GM23338 (cell line): Measurements from ENCODE around the gene SLC2A1. TPM values are rescaled to one million over a fixed set of nuclear protein-coding genes. Genes with fewer than 3 reads are reported as not detected.

Source experiments
- ATAC-seq: fragments of 200-7000 bp; cut with Tn5 transposase; 3 replicates; pipeline ENCODE4 v1.9.1; 2020
- DNase-seq: peaks from one replicate; pipeline ENCODE4 v3.0.0-alpha.2; 2015; ENCODE audit warnings: low spot score
- H2AFZ ChIP-seq: fragments of 200-600 bp; sonication (generic); 2 replicates; pipeline ENCODE4 v1.8.0; 2016; ENCODE audit warnings: antibody characterized with exemption, mild to moderate bottlenecking, moderate library complexity
- H3F3A ChIP-seq: fragments of 200-600 bp; sonication (generic); replicated peaks from 2 replicates; pipeline ENCODE4 v1.8.0; 2017; ENCODE audit warnings: antibody characterized with exemption, mixed run types, low read depth
- H3K27ac ChIP-seq: fragments of 200-600 bp; sonication (generic); 2 replicates; pipeline ENCODE4 v1.6.1; 2016; ENCODE audit warnings: low read depth
- H3K27me3 ChIP-seq: fragments of 200-600 bp; sonication (generic); 2 replicates; pipeline ENCODE4 v1.8.0; 2016; ENCODE audit warnings: mild to moderate bottlenecking, mixed run types, moderate library complexity; ENCODE audit not compliant: insufficient read depth
- H3K36me3 ChIP-seq: fragments of 200-600 bp; sonication (generic); 2 replicates; pipeline ENCODE4 v1.8.0; 2016; ENCODE audit warnings: mild to moderate bottlenecking; ENCODE audit not compliant: insufficient read depth
- H3K4me1 ChIP-seq: fragments of 200-600 bp; sonication (generic); 2 replicates; pipeline ENCODE4 v1.8.0; 2016; ENCODE audit warnings: mild to moderate bottlenecking, moderate library complexity; ENCODE audit not compliant: insufficient read depth
- H3K4me2 ChIP-seq: fragments of 200-600 bp; sonication (generic); 2 replicates; pipeline ENCODE4 v1.7.1; 2017; ENCODE audit warnings: mixed run types
- H3K4me3 ChIP-seq: fragments of 200-600 bp; sonication (generic); 2 replicates; pipeline ENCODE4 v1.6.1; 2016; ENCODE audit warnings: mixed run types
- H3K79me2 ChIP-seq: fragments of 200-600 bp; sonication (generic); replicated peaks from 2 replicates; pipeline ENCODE4 v1.8.0; 2017; ENCODE audit warnings: mild to moderate bottlenecking; ENCODE audit not compliant: insufficient read depth
- H3K9me2 ChIP-seq: fragments of 200-600 bp; sonication (generic); 2 replicates; pipeline ENCODE4 v1.8.0; 2017; ENCODE audit not compliant: insufficient read depth
- H4K20me1 ChIP-seq: fragments of 200-600 bp; sonication (generic); replicated peaks from 2 replicates; pipeline ENCODE4 v1.8.0; 2017; ENCODE audit warnings: mild to moderate bottlenecking; ENCODE audit not compliant: insufficient read depth
- H3K27ac Mint-ChIP-seq: 2 replicates; pipeline ENCODE4 v1.8.0; 2020; ENCODE audit warnings: inconsistent platforms, mild to moderate bottlenecking, moderate library complexity, mixed read lengths
- H3K27me3 Mint-ChIP-seq: 3 replicates; pipeline ENCODE4 v1.8.0; 2022; ENCODE audit warnings: low read depth, mild to moderate bottlenecking, moderate library complexity, mixed read lengths, inconsistent platforms; ENCODE audit not compliant: insufficient read depth, poor library complexity
- H3K36me3 Mint-ChIP-seq: 3 replicates; pipeline ENCODE4 v1.8.0; 2021; ENCODE audit warnings: low read depth, mild to moderate bottlenecking, inconsistent platforms, moderate library complexity, mixed read lengths
- H3K4me1 Mint-ChIP-seq: 3 replicates; pipeline ENCODE4 v1.8.0; 2020; ENCODE audit warnings: mild to moderate bottlenecking, inconsistent platforms, mixed read lengths
- H3K4me3 Mint-ChIP-seq: 3 replicates; pipeline ENCODE4 v1.8.0; 2021; ENCODE audit warnings: moderate library complexity, mild to moderate bottlenecking, inconsistent platforms, mixed read lengths
- H3K9me3 Mint-ChIP-seq: 3 replicates; pipeline ENCODE4 v1.8.0; 2020; ENCODE audit warnings: moderate library complexity, mild to moderate bottlenecking, inconsistent platforms, mixed read lengths
- CREB1 ChIP-seq: fragments of 250-450 bp; sonication (Bioruptor Pico); IDR thresholded peaks from 2 replicates; pipeline ENCODE4 v1.5.0; 2020; ENCODE audit warnings: low read depth, mild to moderate bottlenecking, moderate library complexity
- ZNF114 ChIP-seq: fragments of 250-450 bp; sonication (Bioruptor Pico); IDR thresholded peaks from 2 replicates; pipeline ENCODE4 v1.5.0; 2020; ENCODE audit warnings: mild to moderate bottlenecking, moderate library complexity
- ZNF331 ChIP-seq: fragments of 250-450 bp; sonication (Bioruptor Pico); IDR thresholded peaks from 2 replicates; pipeline ENCODE4 v1.5.0; 2020; ENCODE audit warnings: low read depth, mild to moderate bottlenecking, moderate library complexity
- ZNF462 ChIP-seq: fragments of 250-450 bp; sonication (Bioruptor Pico); IDR thresholded peaks from 2 replicates; pipeline ENCODE4 v1.5.0; 2020; ENCODE audit warnings: mild to moderate bottlenecking, moderate library complexity
- polyA plus RNA-seq: library from polyadenylated mRNA; unstranded; fragments of >200 nt; fragmentation: Nextera tagmentation; extraction: Ambion mirVana; gene quantifications from 2 replicates; pipeline ENCODE4 v1.2.1, GENCODE V29; 2016
- total RNA-seq: library from RNA; depleted of rRNA; stranded (reverse); fragments of >200 nt; shearing (Covaris generic); gene quantifications from 2 replicates; pipeline ENCODE4 v1.2.3, GENCODE V29; 2014
- TF ChIP-seq, protein P1 (sequence below): IDR thresholded peaks from 2 replicates; pipeline ENCODE4 v1.6.1; 2016; ENCODE audit warnings: antibody characterized with exemption
- TF ChIP-seq, protein P2 (sequence below), 2 experiments: fragments of 200-600 bp in 1 of 2; sonication (generic) in 1 of 2; conservative IDR thresholded peaks; 2 replicates each; pipeline versions ENCODE4 v1.5.1 to v1.6.1; 2016 to 2017; ENCODE audit warnings: antibody characterized with exemption in 2 of 2, low read depth in 2 of 2, mild to moderate bottlenecking in 2 of 2, moderate library complexity in 1 of 2

The SLC2A1 gene
- total and polyA plus RNA-seq, 2 experiments from 2014 or later: 66.1 to 305 TPM

DNA sequence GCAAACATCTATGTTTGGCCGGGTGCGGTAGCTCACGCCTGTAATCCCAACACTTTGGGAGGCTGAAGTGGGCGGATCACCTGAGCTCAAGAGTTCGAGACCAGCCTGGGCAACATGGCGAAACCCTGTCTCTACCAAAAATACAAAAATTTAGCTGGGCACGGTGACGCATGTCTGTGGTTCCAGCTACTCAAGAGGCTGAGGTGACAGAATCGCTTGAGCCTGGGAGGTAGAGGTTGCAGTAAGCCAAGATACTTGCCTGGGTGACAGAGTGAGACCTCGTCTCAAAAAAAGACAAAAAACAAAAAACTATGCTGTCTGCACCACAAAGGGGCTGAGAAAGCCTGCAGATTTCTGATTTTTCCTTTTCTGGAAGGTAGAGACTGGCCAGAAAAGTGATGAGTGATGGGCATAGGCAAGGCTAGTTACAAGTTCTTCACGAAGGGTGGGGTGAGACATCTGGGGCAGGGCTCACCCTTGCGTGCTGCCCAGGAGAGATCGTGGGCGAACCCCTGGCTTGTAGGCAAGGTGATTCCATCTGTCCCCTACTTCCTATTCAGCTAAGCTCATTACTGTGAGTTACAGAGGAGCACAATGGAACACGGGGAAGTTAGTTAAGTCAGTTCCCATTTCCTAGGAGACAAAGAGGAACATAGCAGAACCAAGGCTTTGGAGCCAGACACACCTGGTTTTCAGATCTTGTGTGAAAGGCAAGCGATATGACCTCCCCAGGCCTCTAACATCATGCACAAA, 3.2 kb downstream of the SLC2A1 start (continued):
- no peak for TF ChIP-seq ZNF462 (CRISPR knock-in tag)
- TF ChIP-seq ZNF331 (CRISPR knock-in tag): no peak
- TF ChIP-seq, protein P1, sequence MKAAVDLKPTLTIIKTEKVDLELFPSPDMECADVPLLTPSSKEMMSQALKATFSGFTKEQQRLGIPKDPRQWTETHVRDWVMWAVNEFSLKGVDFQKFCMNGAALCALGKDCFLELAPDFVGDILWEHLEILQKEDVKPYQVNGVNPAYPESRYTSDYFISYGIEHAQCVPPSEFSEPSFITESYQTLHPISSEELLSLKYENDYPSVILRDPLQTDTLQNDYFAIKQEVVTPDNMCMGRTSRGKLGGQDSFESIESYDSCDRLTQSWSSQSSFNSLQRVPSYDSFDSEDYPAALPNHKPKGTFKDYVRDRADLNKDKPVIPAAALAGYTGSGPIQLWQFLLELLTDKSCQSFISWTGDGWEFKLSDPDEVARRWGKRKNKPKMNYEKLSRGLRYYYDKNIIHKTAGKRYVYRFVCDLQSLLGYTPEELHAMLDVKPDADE: no peak
- no peak for TF ChIP-seq ZNF114 (CRISPR knock-in tag)

- no peaks in the 10 kb centered on the region; the same call in 2 of the 3 replicates for H3K9me3 Mint-ChIP-seq
- peaks cover 81% of the 10 kb centered on the region for H3K4me1 ChIP-seq
- peaks cover 79% of the 10 kb centered on the region for H3K36me3 Mint-ChIP-seq
- peak overlapping the region; percentile 74 for H3K27ac Mint-ChIP-seq
- H3K79me2 ChIP-seq: peaks cover 99% of the 10 kb centered on the region
- peak overlapping the region; percentile 35; the same call in 1 of the 3 replicates for H3K4me3 Mint-ChIP-seq
- peaks cover 24% of the 10 kb centered on the region for H3K27me3 Mint-ChIP-seq
- H3K9me2 ChIP-seq: no peaks in the 10 kb centered on the region
- ATAC-seq (no peak), DNase-seq (no peak)
- H2AFZ ChIP-seq: no peak overlapping the region
- H3K27ac ChIP-seq: no peak overlapping the region
- peaks cover 41% of the 10 kb centered on the region for H3K36me3 ChIP-seq
- H3K4me1 Mint-ChIP-seq: peaks cover 72% of the 10 kb centered on the region
- H4K20me1 ChIP-seq: peaks cover 90% of the 10 kb centered on the region
- H3K4me3 ChIP-seq: no peak overlapping the region; the same call in 1 of the 2 replicates
- peak overlapping the region; percentile 35 for H3K4me2 ChIP-seq
- peaks cover 27% of the 10 kb centered on the region for H3F3A ChIP-seq
- H3K27me3 ChIP-seq: no peaks in the 10 kb centered on the region
- TF ChIP-seq, protein P2, sequence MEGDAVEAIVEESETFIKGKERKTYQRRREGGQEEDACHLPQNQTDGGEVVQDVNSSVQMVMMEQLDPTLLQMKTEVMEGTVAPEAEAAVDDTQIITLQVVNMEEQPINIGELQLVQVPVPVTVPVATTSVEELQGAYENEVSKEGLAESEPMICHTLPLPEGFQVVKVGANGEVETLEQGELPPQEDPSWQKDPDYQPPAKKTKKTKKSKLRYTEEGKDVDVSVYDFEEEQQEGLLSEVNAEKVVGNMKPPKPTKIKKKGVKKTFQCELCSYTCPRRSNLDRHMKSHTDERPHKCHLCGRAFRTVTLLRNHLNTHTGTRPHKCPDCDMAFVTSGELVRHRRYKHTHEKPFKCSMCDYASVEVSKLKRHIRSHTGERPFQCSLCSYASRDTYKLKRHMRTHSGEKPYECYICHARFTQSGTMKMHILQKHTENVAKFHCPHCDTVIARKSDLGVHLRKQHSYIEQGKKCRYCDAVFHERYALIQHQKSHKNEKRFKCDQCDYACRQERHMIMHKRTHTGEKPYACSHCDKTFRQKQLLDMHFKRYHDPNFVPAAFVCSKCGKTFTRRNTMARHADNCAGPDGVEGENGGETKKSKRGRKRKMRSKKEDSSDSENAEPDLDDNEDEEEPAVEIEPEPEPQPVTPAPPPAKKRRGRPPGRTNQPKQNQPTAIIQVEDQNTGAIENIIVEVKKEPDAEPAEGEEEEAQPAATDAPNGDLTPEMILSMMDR (conservative IDR thresholded peaks at IDR 0.05; ENCODE audit: low read depth in 2 of 2): no peak; a peak in 1 of 4 replicates
- TF ChIP-seq CREB1 (CRISPR knock-in tag): no peak
Observed at GRCh38 chr1:42953182-42954180, 5.2 kb downstream of the SLC2A1 start.
